NOMO-1 treated with dmso at 0.1 percent for 144 hours (cell line): ENCODE measurements around the gene UCK2.
A peak's percentile ranks its signal among the peaks of the same experiment; 100 is the strongest.

Experiments used
- DNase-seq: peaks from one replicate; lab custom pipeline; 2025; ENCODE audit not compliant: unreplicated experiment; lab: John Stamatoyannopoulos, UW

The UCK2 gene

DNA sequence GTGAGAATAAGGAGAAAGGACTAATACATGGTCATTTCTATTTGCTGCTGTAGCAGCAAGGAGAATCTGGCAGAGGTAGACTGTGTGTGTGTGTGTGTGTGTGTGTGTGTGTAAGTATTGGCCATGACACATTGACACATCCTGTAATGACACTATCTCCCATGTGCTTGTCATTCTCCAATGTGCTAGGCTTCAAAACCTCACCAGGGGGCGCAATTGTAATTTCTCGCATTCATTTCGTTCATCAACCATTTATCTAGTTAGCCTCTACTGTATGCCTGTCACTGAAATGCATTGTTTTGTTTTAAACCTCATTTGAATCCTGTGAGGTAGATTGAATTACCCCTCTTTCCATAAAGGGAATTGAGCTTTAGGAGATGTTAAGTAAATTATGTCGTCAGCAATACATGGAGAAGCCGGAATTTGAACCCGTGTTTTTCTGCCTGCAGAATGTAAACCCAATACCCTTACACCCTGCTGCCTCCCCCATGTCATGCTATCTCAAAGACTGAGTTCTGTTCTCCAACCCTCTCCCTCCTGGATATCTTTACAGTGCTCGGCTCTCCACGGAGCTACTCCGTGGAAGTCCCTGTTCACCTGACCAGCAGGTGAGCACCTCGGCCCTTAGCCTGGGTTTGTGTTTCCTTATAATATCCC lies 100.8 kb downstream of the UCK2 start:
- DNase-seq: peak; percentile 4

DNA sequence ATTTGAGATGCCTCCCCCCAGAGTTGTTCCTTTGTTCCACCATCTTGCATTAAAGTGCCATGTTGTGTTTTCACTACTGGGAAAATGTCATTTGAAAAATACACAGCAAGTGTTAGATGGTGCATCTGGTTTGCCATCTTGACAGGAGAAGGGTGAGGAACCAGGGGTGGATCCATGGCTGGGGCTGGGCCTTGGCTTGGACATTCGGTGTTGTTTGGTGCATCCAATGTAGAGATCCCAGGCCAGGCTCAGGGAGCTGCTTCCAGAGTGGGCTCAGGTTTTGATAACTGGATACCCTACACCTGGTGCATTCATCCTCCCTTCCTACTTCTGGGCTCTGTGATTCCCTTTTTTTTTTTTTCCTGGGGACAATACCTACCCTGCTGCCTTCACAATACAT lies 103.5 kb downstream of the UCK2 start:
- no peak for DNase-seq

DNA sequence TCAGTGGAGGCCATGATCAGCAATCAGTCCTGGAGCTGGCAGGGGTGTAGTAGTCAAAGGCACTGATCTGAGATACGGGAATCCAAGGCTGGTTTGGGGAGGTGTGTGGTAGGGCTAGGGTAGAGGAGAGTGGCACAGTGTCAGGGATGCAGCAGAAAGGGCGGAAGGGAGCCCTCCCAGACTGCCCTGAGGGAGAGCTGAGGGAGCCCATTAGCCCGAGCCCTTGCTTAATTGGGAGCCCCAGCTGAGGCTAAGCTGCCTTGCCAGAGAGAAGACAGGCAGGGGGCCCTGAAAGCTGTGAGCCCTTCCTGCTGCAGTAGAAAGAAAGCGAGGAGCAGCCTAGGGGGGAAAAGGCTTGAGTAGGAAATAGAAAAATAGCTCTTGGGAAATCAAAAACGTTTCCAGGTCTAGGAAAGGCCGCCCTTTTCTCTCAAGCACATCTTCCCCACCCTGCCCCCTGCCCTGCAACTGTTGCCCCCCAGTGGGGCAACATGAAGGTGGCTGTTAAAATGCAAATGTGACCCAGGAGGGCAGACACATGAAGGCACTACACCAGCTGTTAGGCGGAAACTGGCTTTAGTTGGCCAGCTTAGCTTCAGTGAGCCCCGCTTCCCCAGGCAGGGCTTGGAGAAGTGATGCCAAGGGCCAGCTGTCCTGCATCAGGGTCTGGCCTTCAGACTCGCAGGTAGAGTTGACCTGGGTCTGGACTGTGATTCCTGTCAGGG lies 106.2 kb downstream of the UCK2 start:
- no peak for DNase-seq

- no peak for DNase-seq
These were observed 109.1 kb downstream of the UCK2 start for GRCh38 chr1:165936542-165936941.

DNA sequence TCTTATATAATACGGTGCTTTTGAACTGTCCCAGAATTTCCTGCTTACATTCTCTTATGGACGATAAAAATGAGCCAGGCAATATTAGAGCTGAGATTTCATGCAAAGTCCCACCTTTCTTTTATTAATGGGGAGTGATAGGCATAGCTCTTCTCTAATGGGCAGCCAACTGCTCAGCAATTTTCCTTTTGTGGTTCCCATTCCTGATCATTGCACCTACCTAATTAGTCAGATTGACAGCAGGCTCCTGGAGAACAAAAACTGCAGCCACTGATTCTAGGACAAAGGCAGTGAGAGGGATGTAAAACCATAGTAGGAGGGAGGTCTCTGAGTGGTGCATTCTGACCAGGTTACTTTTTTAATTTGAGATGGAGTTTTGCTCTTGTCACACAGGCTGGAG lies 110.4 kb downstream of the UCK2 start:
- no peak for DNase-seq

DNA sequence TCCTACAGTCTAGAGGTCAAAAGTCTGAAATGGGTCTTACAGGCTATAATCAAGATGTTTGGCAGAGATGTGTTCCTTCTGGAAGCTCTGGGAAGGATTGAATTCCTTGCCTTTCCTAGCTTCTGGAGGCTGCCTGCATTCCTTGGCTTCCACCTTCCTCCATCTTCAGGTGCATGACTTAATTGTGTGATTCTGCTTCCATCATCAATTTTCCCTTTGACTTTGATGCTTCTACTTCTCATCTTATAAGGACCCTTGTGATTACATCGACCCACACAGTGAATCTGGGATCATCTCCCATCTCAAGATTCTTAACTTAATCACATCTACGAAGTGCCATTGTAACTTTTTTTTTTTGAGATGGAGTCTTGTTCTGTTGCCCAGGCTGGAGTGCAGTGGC lies 111.4 kb downstream of the UCK2 start:
- no peak for DNase-seq

DNA sequence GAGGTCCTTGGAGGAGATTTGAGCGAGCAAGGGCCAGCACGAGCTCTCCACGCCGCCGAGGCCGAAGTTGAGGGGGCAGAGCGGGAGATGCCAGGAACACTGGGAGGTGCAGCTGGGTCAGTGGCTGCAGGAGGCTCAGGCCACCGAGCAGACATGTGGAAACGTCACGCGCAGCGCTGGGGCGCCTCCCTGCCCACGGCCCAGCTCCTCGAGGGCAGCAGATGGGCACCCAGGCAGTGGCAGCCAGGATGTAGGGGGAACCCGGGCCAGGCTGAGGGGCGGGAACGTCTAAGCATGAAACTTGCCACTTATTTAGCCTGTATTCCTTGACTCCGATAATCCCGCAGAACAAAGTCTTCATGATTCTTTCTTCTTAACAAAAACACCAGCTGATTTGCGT lies 114.1 kb downstream of the UCK2 start:
- DNase-seq: no peak

DNA sequence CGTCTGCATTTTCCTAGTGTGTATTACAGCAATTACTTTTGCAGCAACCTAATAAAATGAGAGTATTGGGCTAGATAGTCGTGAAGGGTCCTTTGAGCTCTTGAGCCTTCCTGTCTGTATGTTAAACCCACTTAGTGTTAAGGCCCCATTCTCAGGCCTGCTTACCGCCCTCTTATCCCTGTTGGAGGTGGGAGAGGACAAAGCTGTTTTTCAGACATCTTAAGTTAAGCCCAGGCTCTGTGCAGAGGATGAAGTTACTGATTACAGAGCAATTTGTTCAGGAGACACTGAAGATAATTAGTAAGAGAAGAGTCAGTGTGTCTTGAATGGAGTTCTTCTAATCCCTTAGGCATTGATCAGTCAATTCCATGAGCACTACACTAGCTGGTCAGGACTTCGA lies 114.6 kb downstream of the UCK2 start:
- DNase-seq: no peak

- DNase-seq: no peak
These were observed 115.6 kb downstream of the UCK2 start for GRCh38 chr1:165942927-165943597.

DNA sequence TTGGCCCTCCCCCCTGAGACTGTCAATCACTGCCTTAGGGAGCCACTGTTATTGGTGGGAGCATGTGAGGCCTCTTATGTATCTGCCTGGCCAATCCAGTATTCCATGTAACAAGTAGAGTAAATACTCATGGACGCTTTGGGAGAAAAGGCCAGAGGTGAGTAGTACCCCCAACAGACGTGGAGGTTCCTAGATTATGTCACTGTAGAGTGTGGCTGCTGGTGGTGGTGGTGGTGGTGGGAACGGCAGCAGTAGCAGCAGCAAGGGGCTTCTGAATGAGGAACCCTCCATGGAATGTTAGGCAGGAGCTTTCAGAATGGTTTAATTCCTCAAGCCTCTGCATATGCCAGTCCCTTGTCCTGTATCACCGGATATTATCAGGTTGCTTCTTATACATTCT lies 118.5 kb downstream of the UCK2 start:
- DNase-seq: no peak

- no peak for DNase-seq
These were observed 120.5 kb downstream of the UCK2 start for GRCh38 chr1:165947797-165948455.

DNA sequence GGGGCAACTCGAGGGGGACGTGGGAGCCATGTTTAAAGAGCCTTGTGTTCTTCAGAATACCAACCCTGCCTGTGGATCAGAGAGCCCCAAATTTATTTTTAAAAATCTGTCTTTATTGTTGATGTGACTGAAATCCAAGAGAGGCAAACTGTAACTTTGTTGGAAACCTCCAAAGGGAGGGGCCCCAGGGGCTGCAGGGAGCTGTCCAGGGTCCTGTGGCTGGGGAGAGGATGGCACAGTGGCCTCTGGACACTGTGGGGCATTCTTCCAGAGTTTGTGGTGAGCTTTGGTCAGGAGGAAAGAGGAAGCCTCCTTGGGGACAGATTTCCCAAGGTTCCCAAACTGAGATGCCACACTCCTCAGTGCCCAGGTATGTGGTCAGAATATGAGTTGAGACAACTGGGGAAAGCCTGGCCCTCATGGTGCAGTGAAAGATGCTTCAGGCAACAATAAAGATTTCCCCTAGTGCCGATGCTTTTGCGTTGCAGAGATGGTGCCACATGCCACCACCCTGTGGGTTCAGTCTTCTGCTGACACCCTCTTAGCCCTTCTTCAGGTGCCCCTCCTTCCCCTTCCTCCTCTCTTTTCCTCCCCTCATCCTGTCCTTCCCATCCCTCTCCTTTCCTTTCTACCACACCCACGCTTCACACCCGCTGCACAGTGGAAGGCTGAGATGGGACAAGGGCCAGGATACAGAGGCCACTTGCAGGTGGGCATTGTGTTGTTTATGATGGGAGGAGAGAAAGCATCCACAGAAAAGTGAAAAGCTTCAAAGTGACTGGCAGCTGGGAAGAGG lies 122.1 kb downstream of the UCK2 start:
- no peak for DNase-seq

GRCh38 chr1:165954940-165955339 lies 127.5 kb downstream of the UCK2 start:
- DNase-seq: no peak

DNA sequence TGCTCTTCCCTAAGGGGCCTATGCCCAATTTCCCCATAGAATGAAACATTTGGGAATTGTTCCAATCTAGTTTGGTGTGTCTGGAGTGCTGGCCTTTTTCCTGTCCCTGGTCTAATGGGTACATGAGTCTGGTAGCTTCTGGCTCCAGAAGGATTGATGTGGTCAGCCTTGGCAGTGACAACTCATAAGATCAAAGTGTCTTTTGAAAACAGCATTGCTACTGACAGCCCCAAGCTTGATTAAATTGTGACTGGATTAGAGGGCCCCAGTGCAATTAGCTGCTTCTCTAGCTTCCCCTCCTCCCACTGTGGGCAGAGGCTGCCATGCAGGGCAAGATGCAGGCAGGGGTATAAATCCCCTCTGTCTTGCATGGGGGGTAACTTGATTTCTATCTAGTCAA lies 130.9 kb downstream of the UCK2 start:
- no peak for DNase-seq

- DNase-seq: no peak
These were observed 132.7 kb downstream of the UCK2 start for GRCh38 chr1:165960136-165960535.

DNA sequence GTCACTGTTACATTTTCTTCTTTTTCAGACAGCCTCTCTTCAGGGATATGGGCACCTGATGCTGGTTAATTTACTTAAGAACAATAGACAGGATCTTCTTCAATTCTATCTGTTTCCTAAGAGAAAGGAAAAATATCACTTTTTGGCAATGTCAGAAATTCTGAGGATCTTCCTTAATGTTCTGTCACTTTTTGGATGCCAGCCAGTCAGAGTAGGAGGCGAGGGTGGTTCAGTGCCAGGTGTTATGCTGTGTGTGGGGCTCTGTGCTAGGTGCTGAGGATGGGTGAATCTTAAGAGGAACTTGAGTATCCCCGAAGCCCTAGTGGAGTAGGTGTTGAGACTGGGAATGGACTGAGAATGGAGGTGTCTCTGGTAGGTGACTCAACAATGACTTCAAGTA lies 133.5 kb downstream of the UCK2 start:
- DNase-seq: no peak
